Measurements from ENCODE around the gene PIK3R3.

PIK3R3 gene

GRCh38 chr1:46065405-46065804, 67.0 kb downstream of the PIK3R3 start:
- Histone ChIP-seq H3K4me1 (ENCODE audit: insufficient read depth, low read length, poor library complexity, severe bottlenecking) (peaks cover 15% of the 10 kb centered on the region), H3K27me3 (ENCODE audit: insufficient read depth, low read length, poor library complexity, severe bottlenecking) (no peaks in the 10 kb centered on the region), H3K9me2 (replicated peaks; ENCODE audit: low read depth, low read length) (no peaks in the 10 kb centered on the region), H3K79me2 (ENCODE audit: insufficient read depth, low read length) (peaks cover 25% of the 10 kb centered on the region; the same call in 1 of the 2 replicates), H3F3A (ENCODE audit: low read depth) (no peaks in the 10 kb centered on the region), H4K20me1 (ENCODE audit: insufficient read depth, low read length, poor library complexity, severe bottlenecking) (peaks cover 4% of the 10 kb centered on the region), H2AFZ (ENCODE audit: low read length) (no peak overlapping the region), H3K36me3 (ENCODE audit: insufficient read depth, low read length) (peaks cover 90% of the 10 kb centered on the region), H3K4me2 (ENCODE audit: low read depth, low read length, poor library complexity, severe bottlenecking) (no peak overlapping the region), H3K9me3 (ENCODE audit: insufficient read depth, low read depth, low read length) (no peaks in the 10 kb centered on the region), H3K4me3 (ENCODE audit: low read length, poor library complexity, severe bottlenecking) (no peak overlapping the region), H3K9ac (ENCODE audit: low read depth, low read length, poor library complexity, severe bottlenecking) (no peak overlapping the region)
- no peak for TF ChIP-seq EZH2phosphoT487 (IDR thresholded peaks at IDR 0.05; ENCODE audit: borderline replicate concordance)
- TF ChIP-seq, protein P1, sequence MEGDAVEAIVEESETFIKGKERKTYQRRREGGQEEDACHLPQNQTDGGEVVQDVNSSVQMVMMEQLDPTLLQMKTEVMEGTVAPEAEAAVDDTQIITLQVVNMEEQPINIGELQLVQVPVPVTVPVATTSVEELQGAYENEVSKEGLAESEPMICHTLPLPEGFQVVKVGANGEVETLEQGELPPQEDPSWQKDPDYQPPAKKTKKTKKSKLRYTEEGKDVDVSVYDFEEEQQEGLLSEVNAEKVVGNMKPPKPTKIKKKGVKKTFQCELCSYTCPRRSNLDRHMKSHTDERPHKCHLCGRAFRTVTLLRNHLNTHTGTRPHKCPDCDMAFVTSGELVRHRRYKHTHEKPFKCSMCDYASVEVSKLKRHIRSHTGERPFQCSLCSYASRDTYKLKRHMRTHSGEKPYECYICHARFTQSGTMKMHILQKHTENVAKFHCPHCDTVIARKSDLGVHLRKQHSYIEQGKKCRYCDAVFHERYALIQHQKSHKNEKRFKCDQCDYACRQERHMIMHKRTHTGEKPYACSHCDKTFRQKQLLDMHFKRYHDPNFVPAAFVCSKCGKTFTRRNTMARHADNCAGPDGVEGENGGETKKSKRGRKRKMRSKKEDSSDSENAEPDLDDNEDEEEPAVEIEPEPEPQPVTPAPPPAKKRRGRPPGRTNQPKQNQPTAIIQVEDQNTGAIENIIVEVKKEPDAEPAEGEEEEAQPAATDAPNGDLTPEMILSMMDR (conservative IDR thresholded peaks at IDR 0.05; ENCODE audit: low read length), result no peak

DNA sequence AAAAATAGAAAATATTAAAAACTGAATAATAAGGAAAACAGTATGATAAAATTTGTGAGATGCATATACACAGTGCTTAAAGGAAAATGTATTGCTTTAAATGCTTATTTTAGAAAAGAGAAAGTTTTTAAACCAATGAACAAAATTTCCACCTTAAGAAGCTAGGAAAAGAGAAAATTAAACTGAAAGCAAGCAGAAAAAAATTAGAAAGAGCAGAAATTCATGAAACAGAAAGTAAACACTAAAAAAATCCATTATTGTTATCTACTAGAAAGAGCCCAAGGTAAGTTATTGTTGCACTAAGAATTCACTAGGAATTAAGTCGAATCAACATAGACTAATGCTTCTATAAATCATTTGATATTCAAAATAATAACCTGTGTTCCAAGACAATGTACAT, 67.7 kb downstream of the PIK3R3 start:
- peaks cover 88% of the 10 kb centered on the region for H3K36me3 ChIP-seq (ENCODE audit: insufficient read depth, low read length)
- no peak for TF ChIP-seq EZH2phosphoT487 (IDR thresholded peaks at IDR 0.05; ENCODE audit: borderline replicate concordance)
- TF ChIP-seq, protein P1 (conservative IDR thresholded peaks at IDR 0.05; ENCODE audit: low read length), result no peak
- no peak overlapping the region for H3K4me2 ChIP-seq (ENCODE audit: low read depth, low read length, poor library complexity, severe bottlenecking)
- peaks cover 24% of the 10 kb centered on the region; the same call in 1 of the 2 replicates for H3K79me2 ChIP-seq (ENCODE audit: insufficient read depth, low read length)
- H4K20me1 ChIP-seq (ENCODE audit: insufficient read depth, low read length, poor library complexity, severe bottlenecking), result peaks cover 4% of the 10 kb centered on the region
- H3K9me2 ChIP-seq (replicated peaks; ENCODE audit: low read depth, low read length), result no peaks in the 10 kb centered on the region
- no peak overlapping the region for H2AFZ ChIP-seq (ENCODE audit: low read length)
- H3K4me1 ChIP-seq (ENCODE audit: insufficient read depth, low read length, poor library complexity, severe bottlenecking), result peaks cover 15% of the 10 kb centered on the region
- no peak overlapping the region for H3K4me3 ChIP-seq (ENCODE audit: low read length, poor library complexity, severe bottlenecking)
- H3K9ac ChIP-seq (ENCODE audit: low read depth, low read length, poor library complexity, severe bottlenecking), result no peak overlapping the region
- no peaks in the 10 kb centered on the region for H3F3A ChIP-seq (ENCODE audit: low read depth)
- H3K9me3 ChIP-seq (ENCODE audit: insufficient read depth, low read depth, low read length), result no peaks in the 10 kb centered on the region
- H3K27me3 ChIP-seq (ENCODE audit: insufficient read depth, low read length, poor library complexity, severe bottlenecking), result no peaks in the 10 kb centered on the region

DNA sequence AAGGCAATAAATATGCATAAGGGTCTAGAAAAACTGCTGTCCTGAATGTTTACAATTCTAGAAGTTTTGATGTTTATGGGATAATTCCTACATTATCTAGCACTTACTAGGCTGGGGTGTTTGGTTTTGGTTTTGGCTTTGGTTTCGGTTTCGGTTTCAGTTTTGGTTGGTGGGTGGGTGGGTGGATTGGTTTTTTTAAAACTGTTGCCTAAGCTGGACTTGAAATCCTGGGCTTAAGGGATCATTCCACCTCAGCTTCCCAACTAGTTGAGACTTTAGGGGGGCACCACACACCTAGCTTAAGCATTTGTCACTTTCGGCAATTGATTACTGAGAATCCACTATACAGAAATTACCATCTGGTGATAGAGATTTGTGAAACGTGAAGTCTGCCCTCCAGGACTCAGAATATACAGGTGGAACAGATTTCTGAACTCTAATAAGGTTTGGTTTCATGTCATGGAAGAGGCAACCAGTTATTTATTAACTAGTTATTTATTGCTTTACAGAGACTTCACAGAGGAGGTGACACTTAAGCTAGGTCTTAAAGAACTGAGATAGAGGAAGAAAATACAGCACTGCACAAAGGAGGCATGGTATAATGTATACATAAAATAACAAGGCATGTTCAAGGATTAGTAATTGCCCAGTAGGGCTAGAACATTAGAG, 69.6 kb downstream of the PIK3R3 start:
- no peaks in the 10 kb centered on the region for H3K9me2 ChIP-seq (replicated peaks; ENCODE audit: low read depth, low read length)
- H3K9ac ChIP-seq (ENCODE audit: low read depth, low read length, poor library complexity, severe bottlenecking), result no peak overlapping the region
- TF ChIP-seq EZH2phosphoT487 (IDR thresholded peaks at IDR 0.05; ENCODE audit: borderline replicate concordance), result no peak
- TF ChIP-seq, protein P1 (conservative IDR thresholded peaks at IDR 0.05; ENCODE audit: low read length), result no peak
- no peak overlapping the region for H2AFZ ChIP-seq (ENCODE audit: low read length)
- peaks cover 4% of the 10 kb centered on the region for H4K20me1 ChIP-seq (ENCODE audit: insufficient read depth, low read length, poor library complexity, severe bottlenecking)
- peak overlapping the region; percentile 55 for H3K4me2 ChIP-seq (ENCODE audit: low read depth, low read length, poor library complexity, severe bottlenecking)
- no peaks in the 10 kb centered on the region for H3K9me3 ChIP-seq (ENCODE audit: insufficient read depth, low read depth, low read length)
- H3K79me2 ChIP-seq (ENCODE audit: insufficient read depth, low read length), result peaks cover 15% of the 10 kb centered on the region; the same call in 1 of the 2 replicates
- no peaks in the 10 kb centered on the region for H3K27me3 ChIP-seq (ENCODE audit: insufficient read depth, low read length, poor library complexity, severe bottlenecking)
- no peaks in the 10 kb centered on the region for H3F3A ChIP-seq (ENCODE audit: low read depth)
- H3K4me1 ChIP-seq (ENCODE audit: insufficient read depth, low read length, poor library complexity, severe bottlenecking), result peaks cover 15% of the 10 kb centered on the region
- H3K4me3 ChIP-seq (ENCODE audit: low read length, poor library complexity, severe bottlenecking), result peak overlapping the region; percentile 28
- H3K36me3 ChIP-seq (ENCODE audit: insufficient read depth, low read length), result peaks cover 88% of the 10 kb centered on the region

Data from Loucy (cell line).